Dermis microvascular lymphatic vessel endothelial cell (primary cell): ENCODE results near the gene CAGE1. TPM values are rescaled to one million over a fixed set of nuclear protein-coding genes. Genes with fewer than 3 reads are reported as not detected.

Experiments used
- DNase-seq, 2 donors: peaks; one replicate each; pipeline versions ENCODE4 v3.0.0 to v3.0.0-alpha.2; 2010; ENCODE audit warnings: low read depth in 2 of 2
- total RNA-seq: library from RNA; depleted of rRNA; stranded (reverse); fragments of >200 nt; gene quantifications from 2 replicates; pipeline ENCODE4 v1.2.1, GENCODE V29; 2014

The CAGE1 gene
- total RNA-seq, 1 donor from 2014 or later, result 0.13 TPM

- DNase-seq, result peak; percentile 6 to 16
Observed at GRCh38 chr6:7311917-7312615, 77.5 kb downstream of the CAGE1 start.

GRCh38 chr6:7311176-7311575, 78.4 kb downstream of the CAGE1 start:
- DNase-seq, result no peak

- no peak for DNase-seq
Observed at GRCh38 chr6:7309050-7309449, 80.5 kb downstream of the CAGE1 start.

- DNase-seq, result no peak
Observed at GRCh38 chr6:7307533-7307932, 82.0 kb downstream of the CAGE1 start.

GRCh38 chr6:7304821-7305220, 84.7 kb downstream of the CAGE1 start:
- no peak for DNase-seq

GRCh38 chr6:7301702-7302101, 87.8 kb downstream of the CAGE1 start:
- no peak for DNase-seq

- no peak for DNase-seq
Observed at GRCh38 chr6:7300926-7301325, 88.6 kb downstream of the CAGE1 start.

- DNase-seq, result no peak
Observed at GRCh38 chr6:7298113-7298512, 91.4 kb downstream of the CAGE1 start.

- DNase-seq, result no peak
Observed at GRCh38 chr6:7296602-7297001, 92.9 kb downstream of the CAGE1 start.

- DNase-seq, result no peak
Observed at GRCh38 chr6:7295916-7296315, 93.6 kb downstream of the CAGE1 start.

- no peak for DNase-seq
Observed at GRCh38 chr6:7292596-7293255, 96.8 kb downstream of the CAGE1 start.

- DNase-seq, result no peak
Observed at GRCh38 chr6:7290079-7290478, 99.5 kb downstream of the CAGE1 start.

- no peak for DNase-seq
Observed at GRCh38 chr6:7285416-7285815, 104.1 kb downstream of the CAGE1 start.

- no peak for DNase-seq
Observed at GRCh38 chr6:7283676-7284075, 105.9 kb downstream of the CAGE1 start.

GRCh38 chr6:7282097-7282906, 107.2 kb downstream of the CAGE1 start:
- no peak for DNase-seq

Other genes starting within 250 kb of the CAGE1 start
- 42.9 and 52.9 TPM in 2 replicates for gene SSR1, start 76.5 kb downstream of the CAGE1 start, total RNA-seq
- gene RIOK1, start 66 bp upstream of the CAGE1 start, total RNA-seq, result 16.6 and 17.3 TPM in 2 replicates
- gene DSP, start 151.9 kb upstream of the CAGE1 start, total RNA-seq, result 42.4 and 88.0 TPM in 2 replicates
- 10.6 and 11.4 TPM in 2 replicates for gene SNRNP48, start 200.5 kb upstream of the CAGE1 start, total RNA-seq